Chondrocyte (in vitro differentiated cells): Measurements from ENCODE around the gene GRIP1. TPM values are rescaled to one million over a fixed set of nuclear protein-coding genes. Genes with fewer than 3 reads are reported as not detected.

Experiments
- DNase-seq: peaks from one replicate; pipeline ENCODE4 v3.0.0; 2021; ENCODE audit warnings: mixed read lengths, low spot score
- H3K27ac Mint-ChIP-seq: one replicate; pipeline ENCODE4 v1.8.0; 2021; ENCODE audit warnings: mild to moderate bottlenecking, moderate library complexity, mixed read lengths; ENCODE audit not compliant: unreplicated experiment
- H3K27me3 Mint-ChIP-seq: 2 replicates; pipeline ENCODE4 v1.8.0; 2021; ENCODE audit warnings: low read depth, mixed read lengths
- H3K36me3 Mint-ChIP-seq: 2 replicates; pipeline ENCODE4 v1.8.0; 2021; ENCODE audit warnings: low read depth, mixed read lengths
- H3K4me1 Mint-ChIP-seq: 2 replicates; pipeline ENCODE4 v1.8.0; 2021; ENCODE audit warnings: low read depth, mild to moderate bottlenecking, mixed read lengths
- H3K4me3 Mint-ChIP-seq: one replicate; pipeline ENCODE4 v1.8.0; 2021; ENCODE audit warnings: mild to moderate bottlenecking, moderate library complexity, mixed read lengths; ENCODE audit not compliant: unreplicated experiment
- H3K9me3 Mint-ChIP-seq: 2 replicates; pipeline ENCODE4 v1.8.0; 2021; ENCODE audit warnings: low read depth, mixed read lengths
- CTCF ChIP-seq: fragments of 200-600 bp; sonication (generic); IDR thresholded peaks from 2 replicates; pipeline ENCODE4 v1.5.0; 2021; ENCODE audit warnings: antibody characterized with exemption, mild to moderate bottlenecking, moderate library complexity
- total RNA-seq: library from RNA; stranded (reverse); gene quantifications from 3 replicates; pipeline ENCODE4 v1.2.1, GENCODE V29; 2021

The GRIP1 gene
- total RNA-seq, 1 donor from 2014 or later = 5.0 TPM

GRCh38 chr12:66555113-66555512 is 123.8 kb downstream of the GRIP1 start:
- peaks cover 3% of the 10 kb centered on the region for H3K36me3 Mint-ChIP-seq
- H3K27me3 Mint-ChIP-seq = peaks cover 6% of the 10 kb centered on the region
- no peak overlapping the region for H3K4me3 Mint-ChIP-seq
- H3K4me1 Mint-ChIP-seq = no peaks in the 10 kb centered on the region
- peaks cover 22% of the 10 kb centered on the region for H3K9me3 Mint-ChIP-seq
- peak; percentile 29 for TF ChIP-seq CTCF
- H3K27ac Mint-ChIP-seq = no peak overlapping the region
- DNase-seq = no peak

- Mint-ChIP-seq H3K27me3 (peaks cover 3% of the 10 kb centered on the region), H3K4me3 (no peak overlapping the region), H3K9me3 (peaks cover 9% of the 10 kb centered on the region), H3K4me1 (no peaks in the 10 kb centered on the region), H3K27ac (no peak overlapping the region), H3K36me3 (no peaks in the 10 kb centered on the region)
- DNase-seq = no peak
- TF ChIP-seq CTCF = no peak
Measured at GRCh38 chr12:66552716-66553115, 126.2 kb downstream of the GRIP1 start.

- TF ChIP-seq CTCF = no peak
- Mint-ChIP-seq H3K9me3 (no peaks in the 10 kb centered on the region), H3K27me3 (no peaks in the 10 kb centered on the region), H3K4me3 (no peak overlapping the region), H3K36me3 (no peaks in the 10 kb centered on the region), H3K27ac (no peak overlapping the region), H3K4me1 (no peaks in the 10 kb centered on the region)
- DNase-seq = no peak
Measured at GRCh38 chr12:66550626-66551025, 128.2 kb downstream of the GRIP1 start.

- H3K27ac Mint-ChIP-seq = no peak overlapping the region
Measured at GRCh38 chr12:66549050-66549389, 129.9 kb downstream of the GRIP1 start.

GRCh38 chr12:66548338-66549049 is 130.4 kb downstream of the GRIP1 start:
- no peak overlapping the region for H3K27ac Mint-ChIP-seq
- no peaks in the 10 kb centered on the region for H3K27me3 Mint-ChIP-seq
- no peaks in the 10 kb centered on the region for H3K9me3 Mint-ChIP-seq
- H3K36me3 Mint-ChIP-seq = no peaks in the 10 kb centered on the region
- H3K4me3 Mint-ChIP-seq = no peak overlapping the region
- no peaks in the 10 kb centered on the region for H3K4me1 Mint-ChIP-seq
- TF ChIP-seq CTCF = peak; percentile 64
- no peak for DNase-seq

More at GRCh38 chr12:66549050-66549389, 129.9 kb downstream of the GRIP1 start:
- Mint-ChIP-seq H3K4me3 (no peak overlapping the region), H3K27me3 (no peaks in the 10 kb centered on the region), H3K36me3 (no peaks in the 10 kb centered on the region), H3K9me3 (no peaks in the 10 kb centered on the region), H3K4me1 (no peaks in the 10 kb centered on the region)
- no peak for DNase-seq
- peak; percentile 22 for TF ChIP-seq CTCF
